CD4-positive, alpha-beta T cell treated with Interleukin-15 for 1 hour (primary cell): Measurements from ENCODE around the gene EZH2.

Source experiments
- DNase-seq: peaks from one replicate; pipeline ENCODE4 v3.0.0-alpha.2; 2020

EZH2 gene

GRCh38 chr7:148898845-148899484 is 14.9 kb upstream of the EZH2 start:
- DNase-seq = no peak

GRCh38 chr7:148894591-148894990 is 10.5 kb upstream of the EZH2 start:
- DNase-seq = no peak

- no peak for DNase-seq
Observed at GRCh38 chr7:148893071-148893470, 9.0 kb upstream of the EZH2 start.

GRCh38 chr7:148888300-148888699 is 4.2 kb upstream of the EZH2 start:
- DNase-seq = no peak

GRCh38 chr7:148886844-148887243 is 2.8 kb upstream of the EZH2 start:
- DNase-seq = no peak

- DNase-seq = peak; percentile 94
Observed at GRCh38 chr7:148884299-148885022, 370 bp upstream of the EZH2 start.

GRCh38 chr7:148883266-148884048 is 634 bp downstream of the EZH2 start:
- peak; percentile 78 for DNase-seq

- DNase-seq = no peak
Observed at GRCh38 chr7:148882841-148883265, 1.2 kb downstream of the EZH2 start.

- no peak for DNase-seq
Observed at GRCh38 chr7:148882192-148882591, 1.9 kb downstream of the EZH2 start.

- no peak for DNase-seq
Observed at GRCh38 chr7:148878317-148878716, 5.8 kb downstream of the EZH2 start.

- DNase-seq = no peak
Observed at GRCh38 chr7:148877517-148877916, 6.6 kb downstream of the EZH2 start.

- DNase-seq = no peak
Observed at GRCh38 chr7:148872188-148872587, 11.9 kb downstream of the EZH2 start.

- no peak for DNase-seq
Observed at GRCh38 chr7:148871551-148871950, 12.5 kb downstream of the EZH2 start.

GRCh38 chr7:148871030-148871429 is 13.1 kb downstream of the EZH2 start:
- DNase-seq = no peak

- DNase-seq = no peak
Observed at GRCh38 chr7:148868378-148868674, 15.8 kb downstream of the EZH2 start.

GRCh38 chr7:148867596-148868377 is 16.3 kb downstream of the EZH2 start:
- no peak for DNase-seq

- DNase-seq = no peak
Observed at GRCh38 chr7:148866362-148866761, 17.7 kb downstream of the EZH2 start.

GRCh38 chr7:148865283-148865682 is 18.8 kb downstream of the EZH2 start:
- no peak for DNase-seq

- no peak for DNase-seq
Observed at GRCh38 chr7:148863324-148863723, 20.8 kb downstream of the EZH2 start.

GRCh38 chr7:148862481-148862880 is 21.6 kb downstream of the EZH2 start:
- no peak for DNase-seq

- no peak for DNase-seq
Observed at GRCh38 chr7:148858489-148858888, 25.6 kb downstream of the EZH2 start.

GRCh38 chr7:148856891-148857290 is 27.2 kb downstream of the EZH2 start:
- no peak for DNase-seq

GRCh38 chr7:148856578-148856881 is 27.6 kb downstream of the EZH2 start:
- DNase-seq = no peak

- DNase-seq = no peak
Observed at GRCh38 chr7:148854983-148855382, 29.1 kb downstream of the EZH2 start.
